GM19328 (cell line): ENCODE measurements around the gene NXPH1.

Source experiments
- ATAC-seq: cut with Tn5 transposase; IDR thresholded peaks from one replicate; pipeline ENCODE4 v1.9.1; 2021; ENCODE audit warnings: mild to moderate bottlenecking, moderate library complexity; ENCODE audit not compliant: unreplicated experiment

The NXPH1 gene

DNA sequence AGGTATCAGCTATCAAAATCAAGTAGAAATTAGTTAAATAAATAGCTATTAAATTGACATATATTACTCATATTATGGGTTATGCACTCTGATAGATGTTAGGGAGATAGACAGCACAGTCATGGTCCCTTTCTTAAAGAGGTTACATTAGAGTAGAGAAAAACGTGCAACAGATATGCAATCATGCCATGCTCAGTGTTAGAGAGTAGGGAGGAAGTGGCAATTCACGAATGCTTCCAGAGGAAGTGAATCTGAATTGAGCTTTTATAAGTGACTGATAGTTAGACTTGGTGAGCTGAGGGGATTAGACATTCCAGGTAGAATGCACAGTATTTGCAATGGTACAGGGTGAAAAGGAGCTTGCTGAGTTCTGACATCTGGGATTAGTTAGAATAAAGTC lies 349.8 kb downstream of the NXPH1 start:
- no peak for ATAC-seq

DNA sequence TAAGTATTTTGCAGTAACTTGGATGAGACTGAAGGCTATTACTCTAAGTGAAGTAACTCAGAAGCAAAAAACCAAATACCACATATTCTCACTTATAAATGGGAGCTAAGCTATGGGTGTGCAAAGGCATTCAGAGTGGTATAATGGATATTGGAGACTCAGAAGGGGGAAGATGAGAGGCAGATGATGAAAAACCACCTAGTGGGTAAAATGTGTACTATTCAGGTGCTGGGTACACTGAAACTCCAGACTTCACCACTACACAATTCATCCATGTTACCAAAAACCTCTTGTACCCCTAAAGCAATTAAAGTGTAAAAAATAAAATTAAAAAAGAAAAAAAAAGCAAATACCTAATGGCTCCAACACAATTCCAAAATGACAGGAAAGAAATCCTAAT lies 351.7 kb downstream of the NXPH1 start:
- no peak for ATAC-seq

DNA sequence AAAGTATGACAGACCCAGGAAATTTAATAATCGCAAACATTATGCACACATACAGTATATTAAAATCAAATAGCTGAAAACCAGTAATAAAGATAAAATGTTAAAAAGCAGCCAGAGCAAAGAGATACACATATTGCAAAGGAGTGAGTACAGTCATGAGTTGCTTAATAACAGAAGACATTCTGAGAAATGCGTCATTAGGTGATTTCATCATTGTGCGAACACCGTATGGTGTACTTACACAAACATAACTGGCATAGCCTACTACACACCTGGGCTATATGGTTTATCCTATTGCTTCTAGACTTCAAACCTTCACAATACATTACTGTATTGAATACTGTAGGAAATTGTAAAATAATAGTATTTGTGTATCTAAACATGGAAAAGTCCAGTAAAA lies 367.6 kb downstream of the NXPH1 start:
- ATAC-seq, result no peak
